Esophagus squamous epithelium (tissue), 4 donors: ENCODE data around the gene CBFA2T2.

Source experiments
- CTCF ChIP-seq, 6 experiments: fragments of 450-650 bp in 4 of 6; fragments of 200-600 bp in 2 of 6; sonication (generic) in 2 of 6; IDR thresholded peaks; one replicate each; pipeline ENCODE4 v1.5.1; 2016 to 2019; ENCODE audit warnings: antibody characterized with exemption in 6 of 6, mild to moderate bottlenecking in 4 of 6, moderate library complexity in 4 of 6
- POLR2A ChIP-seq, 4 donors: fragments of 450-650 bp; IDR thresholded peaks; one replicate each; pipeline ENCODE4 v1.6.1; 2017; ENCODE audit warnings: antibody characterized with exemption in 4 of 4, mild to moderate bottlenecking in 4 of 4, moderate library complexity in 3 of 4

GRCh38 chr20:33470866-33471265 lies 19.0 kb upstream of the CBFA2T2 start:
- TF ChIP-seq CTCF (IDR thresholded peaks at IDR 0.05), result no peak
- no peak for TF ChIP-seq POLR2A (IDR thresholded peaks at IDR 0.05)
